MG63 (cell line): Measurements from ENCODE around the gene PRPF39. TPM values are rescaled to one million over a fixed set of nuclear protein-coding genes. Genes with fewer than 3 reads are reported as not detected.

Experiments used
- DNase-seq: peaks from one replicate; pipeline ENCODE4 v3.0.0-alpha.2; 2020
- H3K27me3 ChIP-seq: fragments of 250-450 bp; sonication (Bioruptor Pico); 2 replicates; pipeline ENCODE4 v1.5.1; 2020; ENCODE audit warnings: mild to moderate bottlenecking, moderate library complexity
- H3K36me3 ChIP-seq: fragments of 250-450 bp; sonication (Bioruptor Pico); 2 replicates; pipeline ENCODE4 v1.5.1; 2020; ENCODE audit warnings: mild to moderate bottlenecking, moderate library complexity
- H3K4me3 ChIP-seq: fragments of 250-450 bp; sonication (Bioruptor Pico); 2 replicates; pipeline ENCODE4 v1.5.1; 2020; ENCODE audit warnings: mild to moderate bottlenecking, moderate library complexity
- H3K9me3 ChIP-seq: fragments of 250-450 bp; sonication (Bioruptor Pico); 2 replicates; pipeline ENCODE4 v1.5.1; 2020; ENCODE audit warnings: mild to moderate bottlenecking, moderate library complexity
- total RNA-seq: library from RNA; depleted of rRNA; stranded (reverse); fragments of >200 nt; shearing (Covaris generic); gene quantifications from 2 replicates; pipeline ENCODE4 v1.2.3, GENCODE V29; 2014; ENCODE audit warnings: low replicate concordance; rRNA removed

Gene PRPF39, protein sequence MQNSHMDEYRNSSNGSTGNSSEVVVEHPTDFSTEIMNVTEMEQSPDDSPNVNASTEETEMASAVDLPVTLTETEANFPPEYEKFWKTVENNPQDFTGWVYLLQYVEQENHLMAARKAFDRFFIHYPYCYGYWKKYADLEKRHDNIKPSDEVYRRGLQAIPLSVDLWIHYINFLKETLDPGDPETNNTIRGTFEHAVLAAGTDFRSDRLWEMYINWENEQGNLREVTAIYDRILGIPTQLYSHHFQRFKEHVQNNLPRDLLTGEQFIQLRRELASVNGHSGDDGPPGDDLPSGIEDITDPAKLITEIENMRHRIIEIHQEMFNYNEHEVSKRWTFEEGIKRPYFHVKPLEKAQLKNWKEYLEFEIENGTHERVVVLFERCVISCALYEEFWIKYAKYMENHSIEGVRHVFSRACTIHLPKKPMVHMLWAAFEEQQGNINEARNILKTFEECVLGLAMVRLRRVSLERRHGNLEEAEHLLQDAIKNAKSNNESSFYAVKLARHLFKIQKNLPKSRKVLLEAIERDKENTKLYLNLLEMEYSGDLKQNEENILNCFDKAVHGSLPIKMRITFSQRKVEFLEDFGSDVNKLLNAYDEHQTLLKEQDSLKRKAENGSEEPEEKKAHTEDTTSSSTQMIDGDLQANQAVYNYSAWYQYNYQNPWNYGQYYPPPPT
- 9.3 and 29.0 TPM in 2 replicates for total RNA-seq

- H3K36me3 ChIP-seq, result no peaks in the 10 kb centered on the region
- H3K9me3 ChIP-seq, result no peaks in the 10 kb centered on the region
- H3K4me3 ChIP-seq, result peak within 1 kb of the TSS; percentile 84
- H3K27me3 ChIP-seq, result no peaks in the 10 kb centered on the region
- peak; percentile 90 for DNase-seq
Measured at GRCh38 chr14:45083976-45084722, at the start of gene PRPF39. TSS of gene PRPF39 (plus strand) at chr14:45084116. CDS start at chr14:45095240, 11,124 bp downstream.

GRCh38 chr14:45034730-45035129, 49.2 kb upstream of the PRPF39 start:
- no peak for DNase-seq
- Histone ChIP-seq H3K9me3 (no peaks in the 10 kb centered on the region), H3K4me3 (no peak overlapping the region), H3K36me3 (peaks cover 2% of the 10 kb centered on the region; the same call in 1 of the 2 replicates), H3K27me3 (no peaks in the 10 kb centered on the region)

DNA sequence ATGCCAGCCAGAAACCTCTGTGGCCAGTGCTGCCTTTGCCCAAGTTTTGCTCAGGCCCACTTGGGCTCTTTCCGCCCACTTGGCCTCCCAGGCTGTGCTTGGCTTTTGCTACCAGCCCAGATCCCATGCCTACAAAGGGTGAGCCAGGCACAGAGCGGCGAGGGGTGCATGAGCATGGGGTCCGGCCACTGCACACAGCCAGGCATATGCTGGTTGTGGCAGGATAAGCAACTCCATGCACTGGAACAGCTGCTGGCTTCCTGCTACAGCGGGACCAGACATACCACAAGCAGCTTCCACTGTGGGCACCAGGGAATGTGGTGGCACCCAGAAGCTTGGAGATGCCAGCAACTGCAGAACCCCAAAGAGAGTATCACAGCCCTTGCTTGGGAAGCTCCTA, 45.7 kb upstream of the PRPF39 start:
- no peaks in the 10 kb centered on the region for H3K36me3 ChIP-seq
- no peak overlapping the region for H3K4me3 ChIP-seq
- DNase-seq, result no peak

GRCh38 chr14:45038865-45039264, 45.1 kb upstream of the PRPF39 start:
- no peaks in the 10 kb centered on the region for H3K27me3 ChIP-seq
- no peak overlapping the region for H3K4me3 ChIP-seq
- no peak for DNase-seq
- H3K36me3 ChIP-seq, result no peaks in the 10 kb centered on the region
- no peaks in the 10 kb centered on the region for H3K9me3 ChIP-seq

More for the DNA sequence above, 45.7 kb upstream of the PRPF39 start:
- H3K27me3 ChIP-seq, result no peaks in the 10 kb centered on the region
- no peaks in the 10 kb centered on the region for H3K9me3 ChIP-seq

DNA sequence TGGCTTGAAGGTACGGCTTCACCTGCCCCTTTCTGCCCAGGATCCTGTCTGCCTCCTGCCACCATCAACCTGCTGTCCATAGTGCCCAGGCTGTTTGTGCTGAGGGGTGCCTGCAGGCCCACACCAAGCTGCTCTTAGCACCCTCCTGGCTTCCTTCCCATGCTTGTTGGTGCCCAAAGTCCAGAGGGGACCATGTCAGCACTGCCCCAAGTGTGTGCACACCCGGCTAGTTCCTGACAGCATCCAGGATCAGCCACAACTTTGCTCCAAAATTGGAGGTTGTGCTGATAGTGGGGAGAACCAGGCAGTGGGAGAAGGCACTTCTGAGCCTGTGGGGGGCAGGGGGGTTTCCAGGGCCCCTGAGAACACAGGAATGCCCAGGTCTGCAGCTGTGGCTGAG, 44.5 kb upstream of the PRPF39 start:
- Histone ChIP-seq H3K9me3 (no peaks in the 10 kb centered on the region), H3K4me3 (no peak overlapping the region), H3K27me3 (no peaks in the 10 kb centered on the region), H3K36me3 (no peaks in the 10 kb centered on the region)
- DNase-seq, result no peak

DNA sequence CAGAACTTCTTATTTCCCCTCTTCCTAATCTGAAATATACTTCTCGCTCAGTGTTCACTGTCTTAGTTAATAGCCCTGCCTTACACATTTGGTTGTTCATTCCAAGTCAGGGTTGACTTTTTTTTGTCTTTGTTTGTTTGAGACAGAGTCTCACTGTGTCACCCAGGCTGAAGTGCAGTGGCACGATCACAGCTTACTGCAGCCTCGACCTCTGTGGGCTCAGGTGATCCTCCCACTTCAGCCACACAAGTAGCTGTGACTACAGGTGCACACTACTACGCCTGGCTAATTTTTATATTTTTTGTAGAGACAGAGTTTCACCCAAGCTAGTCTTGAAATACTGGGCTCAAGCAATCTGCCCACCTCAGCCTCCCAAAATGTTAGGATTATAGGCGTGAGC, 42.3 kb upstream of the PRPF39 start:
- no peaks in the 10 kb centered on the region for H3K27me3 ChIP-seq
- H3K9me3 ChIP-seq, result no peaks in the 10 kb centered on the region
- H3K4me3 ChIP-seq, result no peak overlapping the region
- DNase-seq, result no peak
- no peaks in the 10 kb centered on the region; the same call in 1 of the 2 replicates for H3K36me3 ChIP-seq

DNA sequence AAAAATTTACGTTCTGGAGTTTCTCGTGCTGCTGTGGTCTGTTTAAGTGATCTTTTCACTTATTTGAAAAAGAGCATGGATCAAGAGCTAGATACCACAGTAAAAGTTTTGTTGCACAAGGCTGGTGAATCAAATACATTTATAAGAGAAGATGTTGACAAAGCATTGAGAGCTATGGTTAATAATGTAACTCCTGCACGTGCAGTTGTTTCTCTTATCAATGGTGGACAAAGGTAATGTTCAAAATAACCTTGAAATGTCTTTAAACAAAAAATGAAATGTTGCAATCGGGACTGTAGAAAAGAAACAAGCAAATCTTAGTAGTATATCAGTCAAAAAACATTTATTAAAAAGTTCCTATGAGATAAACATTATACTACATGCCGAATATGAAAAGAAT, 39.3 kb upstream of the PRPF39 start:
- no peak for DNase-seq
- Histone ChIP-seq H3K4me3 (no peak overlapping the region), H3K36me3 (no peaks in the 10 kb centered on the region; the same call in 1 of the 2 replicates)

DNA sequence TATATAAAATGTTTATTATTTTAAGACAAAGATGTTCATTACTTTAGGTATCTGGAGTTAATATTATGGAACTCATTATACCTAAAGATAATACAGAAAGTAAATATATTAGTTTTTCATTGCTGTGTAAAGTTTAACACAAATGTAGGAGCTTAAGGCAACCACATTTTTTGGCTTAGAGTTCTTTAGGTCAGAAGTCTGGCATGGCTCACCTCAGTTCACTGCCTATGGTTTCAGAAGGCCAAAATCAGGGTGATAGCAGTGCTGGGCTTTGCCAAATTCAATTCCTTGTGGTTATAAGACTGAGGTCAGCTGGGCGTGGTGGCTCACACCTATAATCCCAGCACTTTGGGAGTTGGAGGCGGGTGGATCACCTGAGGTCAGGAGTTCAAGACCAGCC, 35.5 kb upstream of the PRPF39 start:
- Histone ChIP-seq H3K9me3 (no peaks in the 10 kb centered on the region), H3K36me3 (no peaks in the 10 kb centered on the region; the same call in 1 of the 2 replicates), H3K27me3 (no peaks in the 10 kb centered on the region), H3K4me3 (no peak overlapping the region)
- peak; percentile 3 for DNase-seq

More for the DNA sequence above, 39.3 kb upstream of the PRPF39 start:
- H3K9me3 ChIP-seq, result no peaks in the 10 kb centered on the region
- H3K27me3 ChIP-seq, result no peaks in the 10 kb centered on the region

DNA sequence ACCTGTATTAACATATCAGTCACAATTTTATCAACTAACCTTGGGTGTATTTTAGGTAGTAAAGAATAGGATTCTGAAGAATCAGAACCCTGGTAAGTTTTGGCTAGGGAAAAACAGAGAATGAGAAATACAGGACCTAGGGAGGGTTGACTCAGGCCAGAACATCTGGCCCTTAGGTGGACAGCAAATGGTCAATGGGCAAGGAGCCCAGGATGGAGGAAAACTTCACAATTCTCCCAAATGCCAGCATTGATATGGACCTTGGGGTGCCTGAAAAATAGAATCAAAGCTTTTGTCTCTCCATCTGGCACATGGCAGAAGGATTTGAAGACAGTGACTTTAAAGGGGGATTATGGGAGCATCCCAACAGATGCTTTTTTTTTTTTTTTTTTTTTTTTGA, 32.7 kb upstream of the PRPF39 start:
- Histone ChIP-seq H3K27me3 (no peaks in the 10 kb centered on the region), H3K4me3 (no peak overlapping the region), H3K36me3 (no peaks in the 10 kb centered on the region), H3K9me3 (no peaks in the 10 kb centered on the region)
- DNase-seq, result no peak

GRCh38 chr14:45051896-45052295, 32.0 kb upstream of the PRPF39 start:
- Histone ChIP-seq H3K9me3 (no peaks in the 10 kb centered on the region), H3K4me3 (no peak overlapping the region)

GRCh38 chr14:45057349-45057748, 26.6 kb upstream of the PRPF39 start:
- no peak for DNase-seq
- H3K36me3 ChIP-seq, result no peaks in the 10 kb centered on the region
- no peak overlapping the region for H3K4me3 ChIP-seq
- H3K9me3 ChIP-seq, result no peaks in the 10 kb centered on the region
- H3K27me3 ChIP-seq, result no peaks in the 10 kb centered on the region

More at GRCh38 chr14:45051896-45052295, 32.0 kb upstream of the PRPF39 start:
- Histone ChIP-seq H3K27me3 (no peaks in the 10 kb centered on the region), H3K36me3 (no peaks in the 10 kb centered on the region)
- DNase-seq, result no peak

GRCh38 chr14:45057881-45058364, 26.0 kb upstream of the PRPF39 start:
- no peaks in the 10 kb centered on the region for H3K27me3 ChIP-seq
- DNase-seq, result no peak
- no peaks in the 10 kb centered on the region for H3K36me3 ChIP-seq
- H3K4me3 ChIP-seq, result no peak overlapping the region
- no peaks in the 10 kb centered on the region for H3K9me3 ChIP-seq

GRCh38 chr14:45060551-45060950, 23.4 kb upstream of the PRPF39 start:
- Histone ChIP-seq H3K36me3 (no peaks in the 10 kb centered on the region), H3K9me3 (no peaks in the 10 kb centered on the region), H3K4me3 (no peak overlapping the region), H3K27me3 (no peaks in the 10 kb centered on the region)
- no peak for DNase-seq

DNA sequence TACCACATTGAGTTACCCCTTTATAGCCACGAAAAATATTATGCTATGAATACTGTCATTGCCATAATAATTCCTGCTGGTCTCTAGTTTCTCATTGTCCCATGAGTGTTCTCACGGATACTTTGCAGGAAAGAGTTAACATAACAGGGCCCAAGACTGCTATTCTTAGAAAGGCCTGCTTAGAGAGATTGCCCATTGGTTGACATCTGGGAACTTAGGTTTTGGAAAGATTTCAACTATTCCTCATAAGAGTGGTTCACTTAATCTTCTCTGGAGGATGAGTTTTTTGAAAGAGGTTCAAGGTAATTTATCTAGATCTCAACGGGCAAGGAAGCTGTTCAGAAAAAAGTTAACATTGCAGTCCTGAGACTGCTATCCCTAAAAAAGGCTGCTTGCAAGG, 18.4 kb upstream of the PRPF39 start:
- no peak for DNase-seq

DNA sequence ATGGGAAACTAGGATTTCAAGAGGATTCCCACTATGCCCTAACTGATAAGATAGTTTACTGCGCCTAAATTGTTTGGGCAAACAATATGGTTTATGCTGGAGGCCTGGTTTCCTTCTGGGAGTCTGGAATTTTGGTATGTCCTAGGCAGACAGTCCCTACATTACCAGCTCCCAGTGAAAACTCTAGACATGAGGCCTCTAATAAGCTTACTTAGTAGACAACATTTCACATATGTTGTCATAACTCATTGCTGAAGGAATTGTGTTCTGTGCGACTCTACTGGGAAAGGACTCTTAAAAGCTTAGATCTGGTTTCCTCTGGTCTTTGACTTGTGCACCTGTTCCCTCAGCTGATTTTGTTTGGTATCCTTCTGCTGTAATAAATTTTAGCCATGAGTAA, 18.0 kb upstream of the PRPF39 start:
- H3K9me3 ChIP-seq, result no peaks in the 10 kb centered on the region
- H3K4me3 ChIP-seq, result no peak overlapping the region
- H3K27me3 ChIP-seq, result no peaks in the 10 kb centered on the region
- no peak for DNase-seq
- no peaks in the 10 kb centered on the region for H3K36me3 ChIP-seq

More for the DNA sequence above, 18.4 kb upstream of the PRPF39 start:
- no peaks in the 10 kb centered on the region for H3K9me3 ChIP-seq
- H3K36me3 ChIP-seq, result no peaks in the 10 kb centered on the region
- no peaks in the 10 kb centered on the region for H3K27me3 ChIP-seq
- no peak overlapping the region for H3K4me3 ChIP-seq

DNA sequence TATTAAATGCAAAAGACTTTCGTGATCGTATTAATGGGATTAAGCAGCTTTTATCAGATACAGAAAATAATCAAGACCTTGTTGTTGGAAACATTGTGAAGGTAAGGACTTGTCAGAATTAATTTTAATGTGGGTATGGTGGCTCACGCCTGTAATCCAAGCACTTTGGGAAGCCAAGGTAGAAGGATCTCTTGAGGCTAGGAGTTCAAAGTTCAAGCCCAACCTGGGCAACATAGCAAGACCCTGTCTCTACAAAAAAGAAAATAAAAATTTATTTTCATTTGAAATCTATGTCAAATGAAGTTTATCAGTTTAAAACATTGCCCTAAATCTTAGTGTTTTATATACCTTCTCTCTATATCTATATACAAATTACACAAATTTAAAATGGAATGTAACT, 17.2 kb upstream of the PRPF39 start:
- Histone ChIP-seq H3K9me3 (no peaks in the 10 kb centered on the region), H3K36me3 (no peaks in the 10 kb centered on the region), H3K4me3 (no peak overlapping the region), H3K27me3 (no peaks in the 10 kb centered on the region)
- DNase-seq, result no peak

GRCh38 chr14:45068396-45068795, 15.5 kb upstream of the PRPF39 start:
- H3K27me3 ChIP-seq, result no peaks in the 10 kb centered on the region
- DNase-seq, result no peak
- no peaks in the 10 kb centered on the region for H3K36me3 ChIP-seq
- H3K9me3 ChIP-seq, result no peaks in the 10 kb centered on the region
- no peak overlapping the region for H3K4me3 ChIP-seq
